MM.1S (cell line): ENCODE data around the gene AKAP13.

ENCODE experiments used
- DNase-seq: peaks from one replicate; pipeline ENCODE4 v3.0.0-alpha.2; 2015
- H2AFZ ChIP-seq: fragments of 300-600 bp; sonication (generic); 2 replicates; pipeline ENCODE4 v1.6.0; 2016; ENCODE audit warnings: antibody characterized with exemption, low read length
- H3F3A ChIP-seq: fragments of 300-600 bp; sonication (generic); 2 replicates; pipeline ENCODE4 v1.6.1; 2016; ENCODE audit warnings: mild to moderate bottlenecking, antibody characterized with exemption, low read length, moderate library complexity, mixed read lengths; ENCODE audit not compliant: insufficient read depth
- H3K27ac ChIP-seq: fragments of 300-600 bp; sonication (generic); 2 replicates; pipeline ENCODE4 v1.5.1; 2016; ENCODE audit warnings: mild to moderate bottlenecking, low read length
- H3K27me3 ChIP-seq: fragments of 300-600 bp; sonication (generic); replicated peaks from 2 replicates; pipeline ENCODE4 v1.6.0; 2016; ENCODE audit warnings: low read length; ENCODE audit not compliant: insufficient read depth
- H3K36me3 ChIP-seq: fragments of 300-600 bp; sonication (generic); replicated peaks from 2 replicates; pipeline ENCODE4 v1.6.1; 2016; ENCODE audit warnings: mild to moderate bottlenecking, low read length, mixed read lengths; ENCODE audit not compliant: insufficient read depth
- H3K4me1 ChIP-seq: fragments of 300-600 bp; sonication (generic); 2 replicates; pipeline ENCODE4 v1.6.1; 2016; ENCODE audit warnings: low read length, mixed read lengths
- H3K4me2 ChIP-seq: fragments of 300-600 bp; sonication (generic); 2 replicates; pipeline ENCODE4 v1.6.0; 2016; ENCODE audit warnings: low read depth, low read length
- H3K4me3 ChIP-seq: fragments of 300-600 bp; sonication (generic); 2 replicates; pipeline ENCODE4 v1.5.1; 2016; ENCODE audit warnings: low read length, mixed read lengths
- H3K79me2 ChIP-seq: fragments of 300-600 bp; sonication (generic); 2 replicates; pipeline ENCODE4 v1.6.1; 2016; ENCODE audit warnings: mixed run types, low read length, mixed read lengths
- H3K9ac ChIP-seq: fragments of 300-600 bp; sonication (generic); 2 replicates; pipeline ENCODE4 v1.6.1; 2016; ENCODE audit warnings: low read length, mixed read lengths
- H3K9me2 ChIP-seq: fragments of 300-600 bp; sonication (generic); replicated peaks from 2 replicates; pipeline ENCODE4 v1.6.1; 2016; ENCODE audit warnings: mild to moderate bottlenecking, low read length, mixed read lengths; ENCODE audit not compliant: insufficient read depth
- H3K9me3 ChIP-seq: fragments of 300-600 bp; sonication (generic); replicated peaks from 2 replicates; pipeline ENCODE4 v1.6.1; 2016; ENCODE audit warnings: mild to moderate bottlenecking, low read length, mixed read lengths; ENCODE audit not compliant: insufficient read depth
- H4K20me1 ChIP-seq: fragments of 300-600 bp; sonication (generic); 2 replicates; pipeline ENCODE4 v1.6.1; 2016; ENCODE audit warnings: mild to moderate bottlenecking, low read length, moderate library complexity, mixed read lengths; ENCODE audit not compliant: insufficient read depth
- CTCF ChIP-seq: fragments of 300-600 bp; sonication (generic); IDR thresholded peaks from 2 replicates; pipeline ENCODE4 v1.5.1; 2016; ENCODE audit warnings: antibody characterized with exemption, low read length, mixed read lengths
- EZH2 ChIP-seq: fragments of 300-600 bp; sonication (generic); optimal IDR thresholded peaks from 2 replicates; pipeline ENCODE3; 2017; ENCODE audit warnings: low read depth, mild to moderate bottlenecking, antibody characterized with exemption, low read length, mixed read lengths
- EZH2phosphoT487 ChIP-seq: fragments of 300-600 bp; sonication (generic); IDR thresholded peaks from 2 replicates; pipeline ENCODE4 v1.6.1; 2018; ENCODE audit warnings: antibody characterized with exemption, low read length

AKAP13 gene

GRCh38 chr15:85470563-85471271 lies 90.3 kb downstream of the AKAP13 start:
- H3K9me2 ChIP-seq, result no peaks in the 10 kb centered on the region
- no peak overlapping the region for H3K4me3 ChIP-seq
- H3K27ac ChIP-seq, result no peak overlapping the region
- no peak overlapping the region for H3K9ac ChIP-seq
- peaks cover 6% of the 10 kb centered on the region for H3F3A ChIP-seq
- no peaks in the 10 kb centered on the region for H3K27me3 ChIP-seq
- H4K20me1 ChIP-seq, result no peaks in the 10 kb centered on the region
- TF ChIP-seq CTCF, result no peak
- TF ChIP-seq EZH2, result no peak
- H3K4me1 ChIP-seq, result peaks cover 26% of the 10 kb centered on the region
- H3K9me3 ChIP-seq, result no peaks in the 10 kb centered on the region
- H3K79me2 ChIP-seq, result peaks cover 23% of the 10 kb centered on the region; the same call in 1 of the 2 replicates
- H3K4me2 ChIP-seq, result no peak overlapping the region
- no peak overlapping the region for H2AFZ ChIP-seq
- DNase-seq, result no peak
- no peaks in the 10 kb centered on the region for H3K36me3 ChIP-seq

- Histone ChIP-seq H3F3A (peaks cover 6% of the 10 kb centered on the region), H3K9ac (no peak overlapping the region), H3K9me2 (no peaks in the 10 kb centered on the region), H3K27me3 (no peaks in the 10 kb centered on the region), H3K4me2 (no peak overlapping the region), H4K20me1 (no peaks in the 10 kb centered on the region), H3K4me3 (no peak overlapping the region), H3K36me3 (no peaks in the 10 kb centered on the region), H3K9me3 (no peaks in the 10 kb centered on the region), H3K4me1 (peaks cover 34% of the 10 kb centered on the region), H2AFZ (no peak overlapping the region), H3K27ac (no peak overlapping the region), H3K79me2 (peaks cover 36% of the 10 kb centered on the region)
- no peak for TF ChIP-seq EZH2phosphoT487
- no peak for TF ChIP-seq CTCF
- no peak for TF ChIP-seq EZH2
- no peak for DNase-seq
Measured at GRCh38 chr15:85472349-85472748, 91.9 kb downstream of the AKAP13 start.

- Histone ChIP-seq H3K79me2 (peaks cover 38% of the 10 kb centered on the region), H3K9me2 (no peaks in the 10 kb centered on the region)
- no peak for TF ChIP-seq EZH2
- no peak for TF ChIP-seq EZH2phosphoT487
- no peak for TF ChIP-seq CTCF
Measured at GRCh38 chr15:85473455-85473854, 93.1 kb downstream of the AKAP13 start.

More at GRCh38 chr15:85473455-85473854, 93.1 kb downstream of the AKAP13 start:
- Histone ChIP-seq H4K20me1 (no peaks in the 10 kb centered on the region), H3K9me3 (no peaks in the 10 kb centered on the region), H3K4me2 (no peak overlapping the region), H3K4me1 (peaks cover 34% of the 10 kb centered on the region), H3K36me3 (no peaks in the 10 kb centered on the region), H2AFZ (no peak overlapping the region), H3K27me3 (no peaks in the 10 kb centered on the region), H3F3A (peaks cover 6% of the 10 kb centered on the region), H3K27ac (no peak overlapping the region), H3K4me3 (no peak overlapping the region), H3K9ac (no peak overlapping the region)
- DNase-seq, result no peak
